Stimulated activated CD4-positive, alpha-beta T cell treated with anti-CD3 and anti-CD28 coated beads, TNF-alpha, amount 100 ng/mL, for 1 hour (primary cell): ENCODE data around the gene ZNF548.

Source experiments
- DNase-seq, 3 donors: peaks; one replicate each; pipeline ENCODE4 v3.0.0-alpha.2; 2020; ENCODE audit warnings: low read depth in 3 of 3, low spot score in 1 of 3

ZNF548 gene

DNA sequence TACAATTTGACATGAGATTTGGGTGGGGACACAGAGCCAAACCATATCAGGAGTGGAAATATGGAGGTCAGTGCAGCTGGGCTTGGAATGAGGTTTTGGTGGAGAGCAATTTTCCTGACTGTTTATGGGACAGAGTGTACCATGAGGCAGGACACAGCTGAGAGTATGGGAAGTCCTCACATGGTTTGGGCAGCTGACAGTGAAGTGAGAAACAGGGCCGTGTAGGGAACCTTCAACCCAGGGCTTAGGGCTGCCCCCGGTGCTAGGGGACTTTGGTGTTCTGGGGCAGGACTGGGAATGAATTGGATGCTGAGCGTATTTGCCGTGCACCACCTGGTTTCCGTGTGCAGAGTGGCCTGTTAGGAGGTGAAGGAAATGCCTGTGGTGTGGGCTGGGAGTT is 6.1 kb downstream of the ZNF548 start:
- DNase-seq = no peak

DNA sequence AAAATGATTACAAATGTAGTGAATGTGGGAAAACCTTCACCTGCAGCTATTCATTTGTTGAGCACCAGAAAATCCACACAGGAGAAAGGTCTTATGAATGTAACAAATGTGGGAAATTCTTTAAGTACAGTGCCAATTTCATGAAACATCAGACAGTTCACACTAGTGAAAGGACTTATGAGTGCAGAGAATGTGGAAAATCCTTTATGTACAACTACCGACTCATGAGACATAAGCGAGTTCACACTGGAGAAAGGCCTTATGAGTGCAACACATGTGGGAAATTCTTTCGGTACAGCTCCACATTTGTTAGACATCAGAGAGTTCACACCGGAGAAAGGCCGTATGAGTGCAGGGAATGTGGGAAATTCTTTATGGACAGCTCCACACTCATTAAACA is 9.2 kb downstream of the ZNF548 start:
- no peak for DNase-seq

DNA sequence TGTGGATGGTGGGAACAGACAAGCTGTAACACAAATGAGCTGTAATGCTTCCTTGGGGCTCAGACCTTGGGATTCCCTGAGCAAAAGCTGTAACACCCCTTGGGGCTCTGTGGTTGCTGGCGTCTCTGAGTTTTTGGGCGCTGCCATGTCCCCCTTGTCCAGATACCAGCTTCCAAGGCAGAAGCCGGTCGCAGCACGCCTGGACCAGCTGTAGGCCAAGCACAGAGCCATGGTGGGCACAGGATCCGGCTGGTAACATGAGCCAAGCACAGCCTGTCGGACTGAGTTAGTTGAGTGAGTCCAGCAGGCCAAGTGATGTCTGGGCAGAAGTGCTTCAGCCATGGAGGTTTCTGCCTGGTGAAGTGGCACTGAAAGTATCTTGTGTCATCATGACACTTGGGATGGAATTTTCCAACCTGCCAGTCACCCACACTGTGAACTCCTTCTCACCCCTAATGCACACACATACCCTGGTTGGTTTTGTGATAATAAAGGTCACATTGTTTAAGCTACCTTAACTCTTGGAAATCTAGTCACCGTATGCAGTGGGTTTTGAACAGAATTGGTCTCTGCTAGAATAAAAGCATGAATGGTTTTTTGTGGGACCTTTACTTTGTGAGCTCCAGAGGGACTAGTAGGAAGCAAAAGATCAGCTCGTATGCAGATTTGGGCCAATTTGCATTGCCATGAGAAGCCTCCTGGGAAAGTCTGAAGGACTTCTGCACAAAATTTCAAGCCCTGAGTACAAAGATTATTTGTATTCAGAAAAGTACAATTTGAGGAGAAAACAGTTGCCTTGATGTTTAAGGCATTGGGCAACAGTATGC is 14.3 kb downstream of the ZNF548 start:
- no peak for DNase-seq

DNA sequence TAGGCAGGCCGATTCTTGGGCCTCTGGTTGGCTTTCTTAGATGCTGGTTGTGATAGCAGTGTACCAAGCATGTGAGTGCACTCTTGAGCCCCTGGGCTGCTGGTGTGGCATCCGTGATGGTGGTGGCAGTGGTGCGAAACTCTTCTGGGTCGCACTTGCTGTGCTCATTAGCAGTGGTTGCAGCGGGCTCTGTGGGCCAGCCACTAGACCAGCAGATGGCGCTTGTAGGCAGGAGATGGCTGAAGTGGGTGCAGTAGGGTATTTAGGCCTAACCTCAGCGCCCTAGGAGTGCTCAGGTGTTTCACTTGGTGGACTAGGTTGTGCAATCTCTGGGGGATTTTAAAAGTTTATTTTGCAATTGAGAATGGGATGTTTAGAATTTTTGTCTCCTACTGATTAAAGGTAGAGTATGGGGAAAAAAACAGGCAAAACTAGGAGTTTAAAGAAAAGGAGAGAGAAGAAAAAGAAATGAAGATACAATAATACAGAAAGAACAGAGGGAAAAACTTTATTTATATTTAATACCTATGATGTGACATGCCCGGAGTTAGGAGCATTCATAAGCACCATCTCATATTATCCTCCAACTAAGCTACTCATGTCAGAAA is 17.0 kb downstream of the ZNF548 start:
- peak; percentile 30 to 49 (median 45) for DNase-seq

DNA sequence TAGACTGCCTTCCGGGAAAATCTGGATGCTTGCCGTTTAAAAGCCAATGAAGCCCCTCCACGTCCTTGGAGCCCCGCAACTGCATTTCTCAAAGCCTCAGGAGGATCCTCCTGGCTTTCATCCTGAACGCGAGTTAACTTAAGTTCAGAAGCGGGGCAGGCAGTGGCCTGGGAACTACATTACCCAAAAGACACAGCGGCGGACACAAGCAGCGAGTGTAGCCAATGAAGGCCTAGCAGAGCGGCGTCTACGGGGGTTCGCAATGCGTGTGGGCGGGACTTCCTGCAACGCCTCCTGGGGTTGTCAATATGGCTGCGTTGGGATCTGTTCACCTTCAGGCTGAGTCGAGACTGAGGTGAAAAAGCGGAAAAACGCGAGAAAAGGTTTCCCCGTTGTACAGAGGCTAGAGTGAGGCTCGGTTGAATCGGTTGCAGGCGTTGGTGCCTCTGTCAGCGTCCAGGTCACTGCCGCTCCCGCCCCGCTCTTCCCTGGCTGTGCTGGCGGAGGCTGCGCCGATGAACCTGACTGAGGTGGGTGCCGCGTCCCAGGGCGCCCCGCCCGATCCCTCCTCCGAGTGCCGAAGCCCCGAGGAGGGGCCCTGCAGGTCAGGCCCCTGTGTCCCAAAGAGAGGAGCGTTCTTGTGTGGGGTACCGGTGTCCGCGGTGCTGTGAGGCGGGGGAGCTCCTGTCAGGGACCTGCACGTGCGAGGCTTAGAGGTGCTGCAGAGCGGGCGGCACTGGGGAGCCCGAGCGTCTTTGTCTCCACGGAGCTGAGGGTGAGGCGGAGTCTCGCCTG is 21.4 kb downstream of the ZNF548 start, which contains the start of gene ZNF17:
Gene ZNF17, plus strand, starts transcription at position 285 of the 795 bp plus-strand sequence. CDS start 2,455 bp downstream, outside the sequence.
- peak; percentile 74 to 85 (median 84) for DNase-seq

DNA sequence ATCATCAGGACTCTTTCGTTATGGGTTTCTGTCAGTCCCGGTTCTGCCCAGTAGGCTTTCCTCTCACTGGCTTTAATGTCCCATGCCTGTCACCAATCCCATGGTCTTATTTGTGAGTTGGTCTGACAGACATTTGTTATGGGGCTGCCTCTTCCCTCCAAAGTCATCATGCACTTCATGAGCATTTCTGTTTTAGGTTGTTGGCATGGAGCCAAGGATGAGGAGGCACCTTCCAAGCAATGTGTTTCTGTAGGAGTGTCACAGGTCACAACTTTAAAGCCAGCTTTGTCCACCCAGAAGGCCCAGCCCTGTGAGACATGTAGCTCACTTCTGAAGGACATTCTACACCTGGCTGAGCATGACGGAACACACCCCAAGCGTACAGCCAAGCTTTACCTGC is 29.8 kb downstream of the ZNF548 start:
- no peak for DNase-seq

DNA sequence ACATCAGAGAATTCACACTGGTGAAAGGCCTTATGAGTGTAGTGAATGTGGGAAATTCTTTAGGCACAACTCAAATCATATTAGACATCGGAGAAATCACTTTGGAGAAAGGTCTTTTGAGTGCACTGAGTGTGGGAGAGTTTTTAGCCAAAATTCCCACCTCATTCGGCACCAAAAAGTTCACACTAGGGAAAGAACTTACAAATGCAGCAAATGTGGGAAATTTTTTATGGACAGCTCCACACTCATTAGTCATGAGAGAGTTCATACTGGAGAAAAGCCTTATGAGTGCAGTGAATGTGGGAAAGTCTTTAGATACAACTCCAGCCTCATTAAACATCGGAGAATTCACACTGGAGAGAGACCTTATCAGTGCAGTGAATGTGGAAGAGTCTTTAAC is 31.4 kb downstream of the ZNF548 start:
- DNase-seq = no peak

DNA sequence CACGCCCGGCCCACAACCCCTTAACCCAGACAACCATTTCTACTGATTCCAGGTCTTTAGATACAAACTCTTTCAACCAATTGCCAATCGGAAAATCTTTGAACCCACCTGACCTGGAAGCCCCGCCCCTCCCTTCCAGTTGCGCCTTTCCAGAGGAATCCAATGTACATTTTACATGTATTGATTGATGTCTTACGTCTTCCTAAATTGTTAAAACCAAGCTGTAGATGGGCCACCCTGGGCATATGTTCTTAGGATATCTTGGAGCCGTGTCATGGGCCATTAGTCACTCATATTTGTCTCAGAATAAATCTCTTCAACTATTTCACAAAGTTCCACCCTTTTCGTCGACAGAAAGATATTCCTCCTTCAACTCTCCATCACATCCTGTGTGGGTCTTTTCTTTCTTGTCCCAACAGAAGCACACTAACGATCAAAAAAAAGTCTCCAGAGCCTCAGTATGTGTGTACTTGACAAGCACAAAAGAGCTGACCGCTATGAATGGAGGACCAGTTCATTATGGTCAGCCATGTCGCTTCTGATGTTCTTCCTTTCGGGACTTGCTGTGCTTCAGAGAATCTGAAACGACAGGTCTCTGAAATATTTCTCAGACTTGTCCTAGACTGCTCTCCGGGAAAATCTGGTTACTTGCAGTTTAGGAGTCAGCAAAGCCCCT is 44.9 kb downstream of the ZNF548 start:
- DNase-seq = no peak

DNA sequence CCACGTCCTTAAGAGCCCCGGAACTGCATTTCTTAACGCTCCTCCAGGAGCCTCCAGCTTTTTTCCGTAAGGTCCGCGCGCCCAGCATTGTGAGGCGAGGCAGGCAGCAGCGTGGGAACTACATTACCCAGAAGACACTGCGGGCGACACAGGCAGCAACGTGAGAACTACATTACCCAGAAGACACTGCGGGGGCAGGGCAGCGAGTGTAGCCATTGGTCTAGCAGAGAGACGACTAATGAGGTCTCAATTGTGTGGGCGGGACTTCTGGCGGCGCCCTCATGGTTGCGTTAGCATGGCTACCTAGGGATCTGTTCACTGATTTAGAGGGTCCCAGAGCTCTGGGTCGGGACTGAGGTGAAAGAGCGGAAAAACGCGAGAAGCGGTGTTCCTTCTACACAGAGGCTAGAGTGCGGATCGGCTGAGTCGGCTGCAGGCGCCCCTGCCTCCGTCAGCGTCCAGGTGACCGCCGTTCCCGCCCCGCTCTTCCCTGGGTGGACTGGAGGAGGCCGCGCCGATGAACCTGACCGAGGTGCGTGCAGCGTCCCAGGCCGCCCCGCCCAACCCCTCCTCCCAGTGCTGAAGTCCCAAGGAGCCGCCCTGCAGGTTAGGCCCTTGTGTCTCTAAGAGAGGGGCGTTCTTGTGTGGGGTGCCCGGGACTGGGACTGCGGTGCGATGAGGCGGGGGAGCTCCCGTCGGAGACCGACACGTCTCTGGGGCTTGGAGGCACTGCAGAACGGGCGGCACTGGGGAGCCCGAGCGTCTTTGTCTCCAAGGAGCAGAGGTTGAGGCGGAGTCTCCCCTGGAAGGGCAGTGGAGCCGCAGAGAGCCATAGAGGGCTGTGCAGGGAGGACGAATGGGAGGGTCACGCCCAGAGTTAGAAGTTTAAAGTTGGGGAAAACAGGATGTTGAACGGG is 45.7 kb downstream of the ZNF548 start, which contains the start of gene ZNF749:
Gene ZNF749, plus strand, starts transcription at position 264 of the 917 bp plus-strand sequence. Its CDS starts 254 bp downstream, at position 518.
- peak; percentile 86 to 96 (median 89) for DNase-seq

DNA sequence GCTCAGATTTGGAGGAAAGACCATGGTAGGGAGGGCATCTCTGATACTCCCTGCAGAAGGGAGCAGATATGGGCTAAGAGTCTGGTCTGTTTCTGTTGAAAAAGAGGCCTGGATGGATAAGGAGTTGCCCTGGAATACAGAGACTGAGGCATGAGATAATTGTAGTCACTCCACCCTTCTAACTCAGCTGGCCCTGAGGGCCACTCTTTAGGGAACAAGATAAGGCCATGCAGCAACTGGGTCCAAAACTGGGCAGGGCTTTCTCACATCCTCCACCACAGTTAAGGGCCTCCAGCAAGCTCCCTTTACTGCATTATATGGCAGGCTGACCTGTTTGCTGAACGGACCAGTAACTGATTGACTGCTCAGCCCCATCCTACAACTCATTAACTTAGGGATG is 46.8 kb downstream of the ZNF548 start:
- DNase-seq = no peak

DNA sequence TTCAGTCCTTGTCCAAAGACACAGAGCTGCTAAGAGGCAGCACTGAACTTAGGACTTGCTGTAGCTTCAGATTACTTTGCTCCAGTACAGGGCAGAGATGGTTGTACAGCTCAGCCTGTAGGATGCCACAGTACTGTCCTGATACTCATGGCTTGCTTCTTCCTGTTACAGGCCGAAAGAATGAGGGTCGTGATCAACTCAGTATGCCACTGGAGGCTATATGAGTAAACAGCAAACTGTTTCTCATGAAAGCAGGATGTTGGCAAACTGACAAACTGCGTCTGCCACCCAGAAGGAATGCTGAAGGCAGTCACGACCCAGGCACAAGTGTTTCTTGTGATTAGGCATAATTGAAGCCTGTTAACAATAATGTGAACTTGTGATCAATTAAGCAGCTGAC is 48.3 kb downstream of the ZNF548 start:
- no peak for DNase-seq

DNA sequence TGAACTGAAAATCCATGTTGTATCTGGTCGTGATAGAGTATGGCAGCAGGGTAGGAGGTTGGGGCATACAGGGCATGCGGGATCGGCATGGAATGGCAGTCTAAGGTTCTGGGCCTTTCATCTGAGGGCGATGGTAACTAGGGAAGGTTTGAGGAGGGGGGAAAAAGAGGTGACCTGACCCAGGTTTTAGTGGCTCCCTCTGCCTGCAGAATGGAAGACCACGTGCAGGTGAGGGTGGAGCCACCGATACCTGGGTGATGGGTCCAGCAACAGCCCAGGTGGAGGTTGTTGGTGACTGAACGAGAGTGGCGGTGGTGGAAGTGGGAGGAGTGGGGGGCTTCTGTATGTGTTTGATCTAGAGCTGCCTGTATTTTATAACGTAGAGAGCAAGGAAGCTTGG is 49.3 kb downstream of the ZNF548 start:
- DNase-seq = no peak

DNA sequence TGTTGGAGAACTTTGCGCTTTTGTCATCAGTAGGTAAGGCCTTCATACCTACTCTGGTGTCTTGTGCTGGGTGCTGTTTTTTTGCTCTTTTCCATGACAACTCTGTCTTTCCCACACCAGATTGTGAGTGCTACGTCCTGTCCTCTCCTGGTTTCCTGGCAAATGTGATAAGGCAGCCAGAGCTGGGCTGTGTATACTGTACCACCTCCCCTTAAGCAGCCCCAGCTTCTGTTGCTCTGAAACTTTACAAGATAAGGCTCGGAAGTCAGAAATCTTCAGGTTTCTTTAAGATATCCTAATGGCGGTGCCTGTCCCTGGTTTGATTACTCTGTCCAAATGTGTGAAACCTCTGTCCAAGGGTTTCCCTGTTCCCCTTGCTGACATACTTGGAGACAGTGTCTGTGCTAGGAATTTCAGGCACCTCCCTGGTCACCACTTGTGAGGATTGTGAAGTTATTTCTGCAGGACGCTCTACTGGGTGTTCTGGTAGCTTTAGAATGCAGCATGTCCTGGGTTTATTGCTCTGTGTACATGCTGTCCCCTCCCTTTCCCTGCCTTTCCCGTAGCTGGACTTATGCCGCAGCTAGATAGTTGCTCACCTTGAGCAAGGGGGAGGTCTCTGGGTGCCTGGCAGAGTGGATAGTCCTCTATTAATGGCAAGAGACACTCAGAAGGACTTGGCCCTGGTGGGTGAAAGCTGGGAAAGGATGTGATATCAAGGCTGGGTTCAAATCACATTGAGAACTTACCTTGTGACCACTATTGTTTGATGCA is 52.5 kb downstream of the ZNF548 start:
- DNase-seq = no peak

DNA sequence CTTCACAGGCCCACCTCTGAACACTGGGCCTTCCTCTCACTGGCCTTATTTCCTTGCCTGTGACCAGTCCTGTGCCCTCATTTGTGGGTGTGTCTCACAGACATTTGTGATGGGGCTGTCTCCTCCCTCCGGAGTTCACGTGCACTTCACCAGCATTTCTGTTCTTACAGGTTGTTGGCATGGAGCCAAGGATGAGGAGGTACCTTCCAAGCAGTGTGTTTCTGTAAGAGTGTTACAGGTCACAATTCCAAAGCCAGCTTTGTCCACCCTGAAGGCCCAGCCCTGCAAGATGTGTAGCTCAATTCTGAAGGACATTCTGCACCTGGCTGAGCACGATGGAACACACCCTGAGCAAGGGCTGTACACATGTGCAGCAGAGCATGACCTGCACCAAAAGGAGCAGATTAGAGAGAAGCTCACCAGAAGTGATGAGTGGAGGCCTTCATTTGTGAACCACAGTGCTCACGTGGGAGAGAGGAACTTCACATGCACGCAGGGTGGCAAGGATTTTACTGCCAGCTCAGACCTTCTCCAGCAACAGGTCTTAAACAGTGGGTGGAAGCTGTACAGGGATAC is 53.6 kb downstream of the ZNF548 start:
- DNase-seq = no peak

DNA sequence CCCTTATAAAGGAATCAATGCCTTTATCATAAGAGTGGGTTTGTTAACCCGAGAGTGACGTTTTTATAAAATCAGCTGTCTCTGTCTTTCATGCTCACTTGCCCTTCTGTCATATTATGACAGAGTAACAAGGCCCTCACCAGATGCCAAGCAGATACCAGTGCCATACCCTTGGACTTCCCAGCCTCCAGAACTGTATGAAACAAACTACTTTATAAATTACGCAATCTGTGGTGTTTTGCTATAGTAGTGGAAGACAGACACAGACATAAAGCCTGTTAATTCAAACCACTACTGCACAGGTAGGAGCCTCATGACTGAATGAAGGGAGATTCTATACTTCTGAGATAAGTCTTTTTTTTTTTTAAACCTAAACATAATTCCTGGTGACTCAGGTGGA is 62.7 kb downstream of the ZNF548 start:
- DNase-seq = no peak
